Left hindlimb (tissue), 1 donor: ENCODE data around the gene SLC6A16.
"Not testable (repeated sequence)": the region's sequence is repeated elsewhere in the genome, so short reads cannot be mapped to it uniquely, and the experiment has no call there.

ENCODE experiments used
- DNase-seq: peaks from one replicate; pipeline ENCODE4 v3.0.0-alpha.2; 2018

The SLC6A16 gene

DNA sequence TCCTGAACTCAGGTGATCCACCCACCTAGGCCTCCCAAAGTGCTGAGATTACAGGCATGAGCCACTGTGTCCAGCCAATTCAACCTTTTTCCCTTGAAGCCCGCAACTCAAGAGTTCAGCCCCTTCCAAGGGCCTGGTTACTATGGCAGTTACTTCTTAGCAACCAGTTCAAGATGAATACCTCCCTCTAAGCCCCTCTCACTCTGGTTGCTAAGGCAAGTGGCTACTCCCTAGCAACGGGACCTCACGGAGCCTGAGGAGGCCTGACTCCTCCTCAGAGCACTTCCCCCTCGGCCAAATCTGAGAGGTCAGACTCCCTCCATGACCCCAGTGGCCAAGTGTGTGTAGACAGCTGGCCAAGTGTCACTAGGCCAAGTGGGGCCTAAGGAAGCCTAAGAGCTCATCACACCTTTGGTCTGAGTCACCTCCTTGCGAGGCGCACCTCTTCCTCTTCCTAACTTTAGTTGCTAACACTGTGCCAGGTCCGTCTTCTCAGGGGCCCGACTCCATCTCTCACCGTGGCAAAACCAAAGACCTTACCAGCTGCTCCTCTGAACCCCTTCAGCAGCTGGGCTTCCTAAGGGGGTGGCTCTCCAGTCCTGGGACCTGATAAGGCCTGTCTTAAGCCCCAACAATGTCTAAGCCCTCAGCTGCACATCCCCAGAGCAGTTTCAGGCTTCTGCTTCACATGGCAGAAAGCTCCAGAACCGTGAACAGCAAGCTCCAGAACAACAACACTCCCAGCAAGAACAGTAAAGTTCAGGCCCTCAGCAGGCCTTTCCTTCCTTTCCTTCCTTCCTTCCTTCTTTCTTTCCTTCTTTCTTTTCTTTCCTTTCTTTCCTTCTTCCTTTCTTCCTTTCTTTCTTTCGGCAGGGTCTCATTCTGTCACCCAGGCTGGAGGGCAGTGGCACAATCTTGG, 19.8 kb upstream of the SLC6A16 start:
- DNase-seq, result no peak

DNA sequence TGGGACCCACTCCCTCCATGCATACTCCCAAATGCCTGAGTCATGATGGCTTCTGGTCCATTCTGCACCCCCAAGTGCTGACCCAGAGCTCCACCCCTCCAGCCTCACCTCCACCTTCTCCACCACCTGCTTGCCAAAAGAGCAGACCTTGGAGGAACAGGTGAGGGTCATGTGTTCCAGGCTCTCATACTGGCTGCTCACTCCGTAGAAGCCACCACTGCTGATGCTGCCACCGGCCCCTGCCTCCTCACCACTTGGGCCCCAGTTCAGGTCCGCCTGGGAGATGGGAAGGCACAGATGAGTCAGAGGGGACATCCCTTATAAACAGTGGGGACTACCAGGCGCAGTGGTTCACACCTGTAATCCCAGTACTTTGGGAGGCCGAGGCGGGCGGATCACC, 18.1 kb upstream of the SLC6A16 start:
- no peak for DNase-seq

DNA sequence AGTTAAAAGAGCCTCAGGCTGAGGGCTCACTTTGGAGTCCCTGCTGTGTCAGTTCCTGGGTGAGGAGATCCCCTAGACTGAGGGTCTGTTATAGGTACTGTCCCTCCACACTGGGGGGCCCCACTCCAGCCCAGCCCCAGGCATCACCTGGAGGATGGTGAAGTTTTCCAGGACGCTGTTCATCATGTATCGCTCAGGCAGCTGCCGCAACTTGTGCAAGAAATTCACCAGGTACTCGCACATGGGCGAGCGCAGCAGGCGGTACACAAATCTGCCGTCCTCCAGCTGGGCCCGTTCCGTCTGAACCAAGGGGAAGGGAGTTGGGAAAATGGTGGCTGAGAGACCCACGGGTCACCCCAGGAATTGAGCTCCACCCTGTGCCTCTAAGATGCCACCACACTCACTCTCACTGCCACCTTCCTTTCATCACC, 17.3 kb upstream of the SLC6A16 start:
- no peak for DNase-seq

DNA sequence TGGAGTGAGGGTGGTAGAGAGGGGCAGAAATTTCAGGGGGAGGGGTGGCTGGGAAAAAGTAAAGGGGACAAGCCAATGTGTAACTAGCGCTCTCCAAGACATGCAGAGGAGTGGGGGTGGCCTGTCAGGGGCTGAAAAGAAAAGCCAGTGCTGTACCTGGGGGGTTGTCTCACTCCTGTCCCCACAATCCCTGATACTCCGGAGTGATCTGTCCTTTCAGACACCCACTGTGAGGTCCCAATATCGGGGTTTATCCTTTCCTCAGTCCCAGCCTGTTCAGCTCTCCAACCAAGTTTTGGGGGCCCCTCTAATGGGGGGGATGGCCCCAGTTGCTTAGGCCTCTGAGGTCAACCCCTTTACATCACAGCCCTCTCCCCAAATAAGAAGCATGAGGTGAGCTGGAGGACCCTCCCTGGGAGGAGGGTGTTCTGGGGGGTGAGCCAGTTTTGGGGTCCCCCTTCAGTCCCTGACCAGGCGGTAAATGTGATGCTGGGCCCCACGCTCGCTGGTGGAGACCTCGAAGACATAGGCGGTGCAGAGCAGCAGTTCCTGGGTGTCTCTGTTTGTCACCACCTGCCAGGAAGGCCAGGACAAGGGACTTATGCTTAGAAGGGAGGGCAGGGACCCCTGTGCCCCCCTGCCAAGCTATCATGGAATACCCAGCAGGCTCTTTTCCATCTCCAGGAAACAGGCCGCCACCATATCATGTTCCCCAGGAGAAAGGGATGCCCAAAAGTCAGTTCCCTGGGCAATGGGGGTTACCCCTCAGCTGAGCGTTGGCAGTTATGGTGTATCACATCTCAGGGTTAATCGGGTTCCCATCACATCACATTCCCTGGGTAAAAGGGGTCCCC, 16.1 kb upstream of the SLC6A16 start:
- no peak for DNase-seq

DNA sequence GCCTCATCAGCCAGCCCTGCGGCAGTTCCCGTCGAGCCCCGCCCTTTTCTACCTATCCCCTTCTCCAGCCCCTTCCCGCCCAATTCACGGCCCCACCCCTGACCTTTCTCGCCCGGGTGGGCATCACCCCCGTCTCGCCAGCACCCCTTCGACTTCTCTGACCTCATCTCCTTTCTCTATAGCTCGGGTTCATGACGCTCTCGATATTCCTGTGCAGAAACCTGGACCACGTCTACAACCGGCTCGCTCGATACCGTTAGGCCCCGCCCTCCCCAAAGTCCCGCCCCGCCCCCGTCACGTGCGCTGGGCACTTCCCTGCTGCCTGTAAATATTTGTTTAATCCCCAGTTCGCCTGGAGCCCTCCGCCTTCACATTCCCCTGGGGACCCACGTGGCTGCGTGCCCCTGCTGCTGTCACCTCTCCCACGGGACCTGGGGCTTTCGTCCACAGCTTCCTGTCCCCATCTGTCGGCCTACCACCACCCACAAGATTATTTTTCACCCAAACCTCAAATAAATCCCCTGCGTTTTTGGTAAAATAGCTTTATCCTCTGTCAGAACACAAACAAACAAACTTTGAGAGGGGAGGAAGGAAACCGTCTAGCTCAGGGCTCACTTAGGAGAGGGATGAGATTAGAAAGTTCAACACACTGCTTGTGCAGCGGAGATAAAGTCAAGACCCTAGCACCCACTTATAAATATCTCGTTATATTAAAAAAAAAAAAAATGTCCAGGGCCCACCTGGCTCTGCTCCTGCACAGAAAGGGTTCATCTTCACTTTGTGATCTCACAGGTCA, 15.3 kb upstream of the SLC6A16 start:
- peak; percentile 70 for DNase-seq

DNA sequence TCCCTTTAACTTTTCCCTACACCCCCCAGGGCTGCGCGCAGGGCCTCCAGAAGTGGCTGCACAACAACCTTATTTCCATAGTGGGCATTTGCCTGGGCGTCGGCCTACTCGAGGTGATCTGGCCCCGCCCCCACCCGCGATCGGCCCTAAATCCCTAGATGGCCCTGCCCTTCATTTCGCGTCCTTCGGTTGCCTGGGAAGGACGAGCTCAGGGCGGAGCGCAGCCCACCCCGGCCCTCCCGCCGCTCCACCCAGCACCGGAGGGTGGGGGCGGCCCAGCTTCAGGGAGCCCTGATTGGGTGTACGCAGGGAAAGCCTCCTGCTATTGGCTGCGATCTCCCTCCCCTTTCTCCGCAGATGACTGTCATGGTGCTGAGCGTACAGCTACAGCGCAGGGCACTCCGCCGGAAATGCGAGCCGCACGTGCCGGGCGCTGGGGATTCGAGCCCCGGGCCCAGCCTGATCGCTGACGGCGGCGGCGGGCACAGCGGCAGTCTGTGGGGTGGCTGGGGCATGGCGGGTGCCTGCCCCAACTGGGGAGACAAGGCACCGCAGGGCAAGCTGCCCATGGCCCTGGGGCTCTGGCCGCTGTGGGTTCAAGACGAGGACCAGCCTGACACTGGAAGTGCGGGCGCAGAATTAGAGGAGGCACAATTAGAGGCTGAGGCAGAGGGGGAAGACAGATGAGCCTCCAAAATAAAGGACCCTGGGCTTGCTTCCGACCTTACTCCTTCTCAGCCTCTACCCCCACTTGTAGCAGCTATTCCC, 14.5 kb upstream of the SLC6A16 start:
- peak; percentile 91 for DNase-seq

DNA sequence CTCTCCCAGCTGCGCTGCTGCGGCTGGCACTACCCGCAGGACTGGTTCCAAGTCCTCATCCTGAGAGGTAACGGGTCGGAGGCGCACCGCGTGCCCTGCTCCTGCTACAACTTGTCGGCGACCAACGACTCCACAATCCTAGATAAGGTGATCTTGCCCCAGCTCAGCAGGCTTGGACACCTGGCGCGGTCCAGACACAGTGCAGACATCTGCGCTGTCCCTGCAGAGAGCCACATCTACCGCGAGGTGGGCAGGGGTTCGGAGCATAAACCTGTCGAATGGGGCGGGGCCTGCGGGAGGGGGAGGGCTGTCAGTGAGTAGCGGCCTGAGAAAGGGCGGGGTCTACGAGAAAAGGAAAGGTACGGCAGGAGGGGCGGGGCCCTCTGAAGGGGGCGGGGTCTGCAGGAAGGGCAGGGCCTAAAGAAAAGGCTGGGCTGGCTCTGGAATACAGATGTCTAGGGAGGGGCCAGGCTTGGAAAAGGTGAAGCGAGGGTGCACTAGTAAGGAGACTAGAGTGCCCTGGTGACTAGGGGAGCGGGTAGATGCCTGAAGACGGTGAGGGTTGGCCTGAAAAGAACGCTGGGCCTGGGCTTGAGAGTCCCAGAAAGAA, 13.8 kb upstream of the SLC6A16 start:
- peak; percentile 71 for DNase-seq

DNA sequence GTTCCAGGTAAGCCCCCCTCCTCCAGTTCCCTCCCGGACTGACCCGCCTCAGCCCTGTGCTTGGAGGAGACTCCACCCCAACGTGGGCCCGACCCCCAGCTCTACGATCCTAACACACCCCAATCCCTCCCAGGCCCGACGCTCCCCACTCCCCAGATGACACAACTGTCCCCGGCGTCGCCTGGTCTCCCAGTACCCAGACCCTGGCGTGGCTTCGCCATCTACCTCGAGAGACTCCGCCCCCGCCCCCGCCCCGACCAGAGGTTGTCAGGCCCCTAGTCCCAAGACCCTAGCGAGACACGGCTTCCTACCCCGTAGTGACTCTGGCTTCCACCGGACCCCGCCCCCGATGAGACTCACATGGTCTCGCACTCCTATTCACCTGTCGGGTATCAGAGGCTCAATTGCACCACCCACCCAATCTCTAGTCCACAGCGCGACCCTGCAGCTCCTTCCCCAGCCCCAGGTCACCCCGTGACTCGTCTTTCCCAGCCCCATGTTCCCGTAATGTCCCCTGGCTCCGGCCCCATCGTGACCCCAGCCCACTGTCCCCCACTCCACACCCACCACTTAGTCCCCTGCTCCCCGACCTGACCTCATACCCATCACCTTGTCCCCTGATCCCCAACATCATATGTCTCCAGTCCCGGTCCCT, 13.2 kb upstream of the SLC6A16 start:
- DNase-seq, result no peak

DNA sequence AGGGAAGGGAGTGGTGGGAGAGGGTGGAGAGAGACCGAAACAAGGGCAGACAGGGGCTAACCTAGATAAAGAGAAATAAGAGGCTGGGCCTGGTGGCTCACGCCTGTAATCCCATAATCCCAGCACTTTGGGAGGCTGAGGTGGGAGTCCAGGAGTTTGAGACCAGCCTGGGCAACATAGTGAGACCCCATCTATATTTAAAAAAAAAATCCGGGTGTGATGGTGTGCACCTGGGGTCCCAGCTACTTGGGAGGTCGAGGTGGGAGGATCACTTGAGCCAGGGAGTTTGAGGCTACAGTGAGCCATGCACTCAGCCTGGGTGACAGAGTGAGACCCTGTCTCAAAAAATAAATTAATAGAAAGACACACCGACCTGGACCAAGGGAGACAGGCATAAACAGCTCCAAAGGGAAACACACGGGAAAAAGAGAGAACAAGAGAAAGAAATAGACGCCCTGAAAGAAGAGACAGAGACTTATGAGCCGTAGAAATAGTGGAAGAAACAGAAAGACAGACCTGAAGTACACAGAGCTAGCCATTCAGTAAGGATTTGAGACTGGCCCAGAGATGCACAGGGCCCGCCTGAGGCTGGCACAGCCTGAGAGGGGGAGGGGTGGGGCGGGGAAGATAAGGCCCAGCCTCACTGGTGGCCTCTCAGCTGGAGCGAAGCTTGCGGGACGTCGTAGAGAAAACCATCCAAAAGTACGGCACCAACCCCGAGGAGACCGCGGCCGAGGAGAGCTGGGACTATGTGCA, 12.5 kb upstream of the SLC6A16 start:
- DNase-seq, result no peak

DNA sequence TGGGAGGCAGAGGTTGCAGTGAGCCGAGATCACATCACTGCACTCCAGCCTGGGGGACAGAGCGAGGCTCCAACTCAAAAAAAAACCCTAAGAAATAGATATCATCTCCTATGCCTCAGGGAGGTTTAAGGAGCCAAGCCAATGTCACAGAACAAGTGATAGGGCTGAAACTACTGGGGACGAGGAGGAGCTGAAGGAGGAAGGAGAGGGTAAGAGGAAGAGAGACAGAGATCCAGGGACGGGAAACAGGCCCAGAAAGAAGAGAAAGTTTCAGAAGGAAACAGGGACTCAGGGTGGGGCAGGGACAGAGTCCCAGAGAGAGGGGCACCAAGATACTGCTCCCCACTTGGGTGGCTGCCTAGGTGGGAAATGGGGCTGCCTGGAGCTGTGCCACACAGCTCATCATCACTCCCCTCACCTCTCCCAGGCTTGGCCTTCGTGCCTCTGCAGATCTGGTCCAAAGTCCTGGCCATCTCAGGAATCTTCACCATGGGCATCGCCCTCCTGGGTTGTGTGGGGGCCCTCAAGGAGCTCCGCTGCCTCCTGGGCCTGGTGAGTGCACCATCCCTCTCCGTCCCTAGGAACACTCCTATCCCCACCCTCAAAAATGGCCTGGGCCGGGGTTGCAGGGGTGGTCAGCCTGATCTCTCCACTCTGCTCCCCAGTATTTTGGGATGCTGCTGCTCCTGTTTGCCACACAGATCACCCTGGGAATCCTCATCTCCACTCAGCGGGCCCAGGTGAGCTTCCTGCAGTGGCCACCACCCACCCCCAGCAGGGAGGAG, 11.7 kb upstream of the SLC6A16 start:
- no peak for DNase-seq

DNA sequence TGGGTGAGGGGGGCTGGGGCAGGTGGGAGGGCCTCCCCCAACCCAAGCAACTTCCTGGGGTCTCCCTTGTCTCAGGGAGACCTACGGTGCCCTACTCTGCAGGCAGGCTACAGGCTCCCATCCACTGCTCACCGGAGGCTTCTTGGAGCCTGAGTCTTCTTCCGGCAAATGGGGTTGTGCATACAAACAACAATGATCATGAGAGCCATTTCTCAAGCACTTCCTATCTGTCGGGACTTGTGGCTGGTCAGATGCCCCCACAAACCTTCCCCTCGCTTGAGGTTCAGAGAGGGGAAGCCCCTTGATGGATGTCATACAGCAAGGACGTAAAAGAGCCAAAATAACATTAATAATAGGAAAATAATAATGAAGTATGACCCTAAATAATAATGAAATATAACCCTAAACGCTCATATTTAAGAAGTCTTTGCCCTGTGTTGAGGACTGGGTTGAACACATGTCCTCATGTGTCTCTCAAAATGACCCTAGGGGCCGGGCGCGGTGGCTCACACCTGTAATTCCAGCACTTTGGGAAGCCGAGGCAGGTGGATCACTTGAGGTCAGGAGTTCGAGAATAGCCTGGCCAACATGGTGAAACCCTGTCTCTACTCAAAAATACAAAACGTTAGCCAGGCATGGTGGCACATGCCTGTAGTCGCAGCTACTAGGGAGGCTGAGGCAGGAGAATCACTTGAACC, 10.9 kb upstream of the SLC6A16 start:
- DNase-seq, result no peak

DNA sequence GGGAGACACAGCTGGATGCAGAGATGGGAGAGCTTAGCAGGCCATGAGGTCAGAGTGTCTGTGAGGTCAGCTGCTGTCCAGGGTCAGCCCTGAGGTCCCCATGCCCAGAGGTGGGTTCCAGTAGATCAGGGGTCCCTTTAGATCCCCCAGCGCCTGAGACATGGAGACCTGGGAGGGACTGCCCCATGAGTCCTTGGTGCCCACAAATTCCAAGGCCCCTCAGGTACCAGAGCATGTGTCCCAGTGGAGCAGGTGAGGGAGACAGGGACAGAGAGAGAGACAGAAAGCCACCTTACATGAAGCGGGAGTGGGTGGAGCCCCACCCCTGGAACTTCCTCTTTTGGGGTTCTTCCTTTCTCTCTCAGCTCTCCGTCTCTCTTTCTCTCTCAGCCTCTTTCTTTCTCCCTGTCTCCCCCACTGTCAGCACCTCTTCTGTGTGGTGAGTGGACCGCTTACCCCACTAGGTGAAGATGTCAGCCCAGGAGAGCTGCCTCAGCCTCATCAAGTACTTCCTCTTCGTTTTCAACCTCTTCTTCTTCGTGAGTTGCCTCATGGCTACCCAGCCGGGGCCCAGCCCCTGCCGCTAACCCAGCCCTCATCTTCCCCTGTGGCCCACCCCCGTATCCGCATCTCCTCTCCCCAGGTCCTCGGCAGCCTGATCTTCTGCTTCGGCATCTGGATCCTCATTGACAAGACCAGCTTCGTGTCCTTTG, 10.2 kb upstream of the SLC6A16 start, which contains the start of gene CD37:
Gene CD37 (plus strand): TSS at position 336 of the 713 bp plus-strand sequence. CDS start 135 bp downstream, at position 471.
- DNase-seq, result no peak

DNA sequence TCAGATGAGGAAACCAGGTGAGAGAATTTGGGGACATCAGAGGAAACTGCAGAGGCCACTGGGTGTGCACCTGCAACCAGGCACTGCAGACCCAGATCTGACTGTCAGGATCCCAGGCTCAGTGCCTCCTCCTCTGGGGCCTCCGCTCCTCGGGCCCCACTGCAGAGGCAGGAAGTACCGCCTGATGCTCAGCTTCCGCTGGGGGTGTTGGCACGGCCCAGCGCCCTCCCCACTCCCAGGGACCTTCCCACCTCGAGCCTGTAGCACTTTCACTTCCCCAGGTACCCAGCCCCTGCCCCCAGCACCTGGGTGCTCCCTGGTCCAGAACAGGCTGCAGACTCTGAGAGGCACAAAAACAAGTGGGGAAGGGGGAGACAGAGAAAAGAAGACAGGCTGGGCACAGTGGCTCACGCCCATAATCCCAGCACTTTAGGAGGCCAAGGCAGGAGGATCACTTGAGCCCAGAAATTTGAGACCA, 8.9 kb upstream of the SLC6A16 start:
- no peak for DNase-seq

DNA sequence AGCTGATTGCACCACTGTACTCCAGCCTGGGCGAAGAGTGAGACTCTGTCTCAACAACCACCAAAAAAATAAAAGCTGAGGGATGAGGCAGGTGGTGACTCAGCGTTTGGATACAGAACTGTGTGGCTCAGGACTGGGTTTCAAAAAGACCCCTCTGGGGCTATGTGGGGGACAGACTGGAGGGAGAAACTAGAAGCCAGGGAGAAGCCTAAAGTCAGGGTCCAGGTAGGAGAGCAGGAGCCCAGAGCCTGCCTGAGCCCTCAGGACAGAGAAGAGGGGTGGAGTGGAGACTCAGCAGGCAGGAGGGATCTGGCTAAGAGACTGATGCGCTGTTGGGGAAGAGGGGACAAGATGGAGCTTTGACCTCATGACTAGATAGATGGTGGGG, 8.4 kb upstream of the SLC6A16 start:
- no peak for DNase-seq

DNA sequence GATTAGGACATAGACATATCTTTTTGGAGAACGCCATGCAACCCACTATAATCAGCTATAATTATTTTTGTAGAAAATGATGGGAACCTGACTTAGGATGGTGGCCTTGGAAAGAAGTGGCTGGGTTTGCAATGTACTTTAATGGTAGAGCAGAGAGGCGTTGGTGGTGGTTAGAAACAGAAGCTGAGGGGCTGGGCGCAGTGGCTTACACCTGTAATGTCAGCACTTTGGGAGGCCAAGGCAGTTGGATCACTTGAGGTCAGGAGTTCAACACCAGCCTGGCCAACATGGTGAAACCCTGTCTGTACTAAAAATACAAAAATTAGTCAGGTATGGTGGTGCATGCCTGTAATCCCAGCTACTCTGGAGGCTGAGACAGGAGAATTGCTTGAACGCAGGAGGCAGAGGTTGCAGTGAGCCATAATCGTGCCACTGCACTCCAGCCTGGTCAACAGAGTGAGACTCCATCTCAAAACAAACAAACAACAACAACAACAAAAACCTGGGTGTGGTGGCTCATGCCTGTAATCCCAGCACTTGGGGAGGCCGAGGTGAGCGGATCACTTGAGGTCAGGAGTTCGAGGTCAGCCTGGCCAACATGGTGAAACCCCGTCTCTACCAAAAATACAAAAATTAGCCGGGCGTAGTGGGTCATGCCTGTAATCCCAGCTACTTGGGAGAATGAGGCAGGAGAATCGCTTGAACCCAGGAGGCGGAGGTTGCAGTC, 7.9 kb upstream of the SLC6A16 start:
- not testable (repeated sequence) for DNase-seq

DNA sequence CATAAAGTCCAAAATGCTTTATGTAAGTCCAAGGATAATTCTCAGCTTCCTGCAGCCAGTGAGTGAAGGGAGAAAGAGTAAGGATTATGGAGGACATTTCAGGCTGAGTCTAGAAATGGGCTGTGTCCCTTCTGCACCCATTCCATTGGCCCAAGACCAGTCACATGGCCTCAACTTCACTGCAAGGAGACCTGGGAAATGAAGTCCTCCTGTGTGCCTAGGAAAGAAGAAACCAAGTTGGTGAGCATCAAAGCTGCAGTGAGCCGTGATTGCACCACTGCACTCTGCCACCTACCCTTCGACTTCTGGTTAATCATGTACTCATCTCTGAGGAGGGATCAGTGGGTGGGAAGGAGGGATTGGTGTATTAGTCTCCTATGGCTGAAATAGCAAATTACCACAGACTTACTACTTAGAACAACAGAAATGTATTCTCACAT, 6.6 kb upstream of the SLC6A16 start:
- DNase-seq, result no peak

DNA sequence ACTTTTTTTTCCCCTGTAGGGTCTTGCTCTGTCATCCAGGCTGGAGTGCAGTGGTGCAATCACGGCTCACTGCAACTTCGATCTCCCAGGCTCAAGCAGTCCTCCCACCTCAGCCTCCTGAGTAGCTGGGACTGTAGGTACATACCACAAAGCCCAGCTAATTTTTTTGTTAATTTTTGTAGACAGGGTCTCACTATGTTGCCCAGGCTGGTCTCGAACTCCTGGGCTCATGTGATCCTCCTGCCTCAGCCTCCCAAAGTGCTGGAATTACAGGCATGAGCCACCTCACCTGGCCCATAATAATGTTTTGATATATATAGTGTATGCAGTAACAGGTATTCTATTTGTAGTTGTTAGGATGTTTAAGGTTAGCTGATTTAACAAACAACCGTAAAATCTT, 6.2 kb upstream of the SLC6A16 start:
- not testable (repeated sequence) for DNase-seq
